Endothelial cell of umbilical vein (primary cell): ENCODE data around the gene CASP9.

Source experiments
- CTCF ChIP-seq, 2 donors: IDR thresholded peaks; 1 replicate in 1 of 2; 2 replicates in 1 of 2; pipeline ENCODE4 v1.5.1; 2011; ENCODE audit warnings: low read length in 2 of 2, mild to moderate bottlenecking in 2 of 2, moderate library complexity in 2 of 2, control low read depth in 1 of 2, inconsistent platforms in 1 of 2, low read depth in 1 of 2; ENCODE audit not compliant: insufficient read depth in 1 of 2; ENCODE audit errors: extremely low read depth in 1 of 2
- MAX ChIP-seq: IDR thresholded peaks from 2 replicates; pipeline ENCODE4 v1.6.1; 2011; ENCODE audit not compliant: insufficient read depth, insufficient read length

GRCh38 chr1:15513192-15513591 lies 10.8 kb downstream of the CASP9 start:
- TF ChIP-seq CTCF (IDR thresholded peaks at IDR 0.05; ENCODE audit: extremely low read depth in 1 of 2, insufficient read depth in 1 of 2, low read depth in 1 of 2, low read length in 2 of 2) (no peak), MAX (no peak)
